ENCODE measurements around the gene TAX1BP1. TPM values are rescaled to one million over a fixed set of nuclear protein-coding genes. Genes with fewer than 3 reads are reported as not detected.

TAX1BP1 gene
- 97.4 and 101 TPM in 2 replicates for total RNA-seq (2014; rRNA removed; shearing (Covaris generic))

DNA sequence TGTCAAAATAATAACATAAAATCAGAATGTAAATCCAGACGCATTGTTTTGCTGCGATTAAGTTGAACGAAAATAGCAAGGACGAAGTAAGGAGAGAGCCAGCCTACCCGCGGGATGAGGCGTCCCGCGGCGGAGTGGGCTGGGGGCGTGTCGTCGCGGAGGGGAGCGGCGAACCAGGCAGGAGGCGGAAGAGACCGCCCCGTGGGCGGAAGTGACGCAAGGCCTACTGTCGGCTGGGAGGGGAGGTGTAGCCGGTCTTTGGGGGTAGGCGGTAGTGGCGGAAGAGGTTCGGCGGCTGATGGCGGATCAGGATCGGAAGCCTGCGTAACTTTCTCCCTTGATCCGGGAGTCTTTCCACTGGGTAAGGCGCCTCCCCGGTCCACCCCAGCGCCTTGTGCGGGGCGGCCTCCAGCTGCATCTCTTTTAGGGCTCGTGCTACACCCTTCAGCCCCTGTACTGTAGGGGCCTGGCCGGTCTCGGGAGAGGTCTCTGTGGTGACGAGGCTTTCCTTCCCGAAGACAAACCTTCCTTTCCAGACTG is at the start of gene TAX1BP1:
TAX1BP1 (plus strand) TSS at position 254 of the 540 bp plus-strand sequence. CDS start 8,363 bp downstream, outside the sequence.
- Histone ChIP-seq H3K4me1 (replicated peaks) (peaks cover 10% of the 10 kb centered on the region), H3K36me3 (0 out of 2 replicates have a peak, but pooled peaks cover 4% of the 10 kb centered on the region), H3K9me3 (replicated peaks) (no peaks in the 10 kb centered on the region), H3K27ac (peak within 1 kb of the TSS; percentile 75), H3K27me3 (replicated peaks) (no peaks in the 10 kb centered on the region), H3K4me3 (peak within 1 kb of the TSS; percentile 67)
- DNase-seq (ENCODE audit: low read depth in 1 of 2, low spot score in 2 of 2), result peak; percentile 94 to 95

DNA sequence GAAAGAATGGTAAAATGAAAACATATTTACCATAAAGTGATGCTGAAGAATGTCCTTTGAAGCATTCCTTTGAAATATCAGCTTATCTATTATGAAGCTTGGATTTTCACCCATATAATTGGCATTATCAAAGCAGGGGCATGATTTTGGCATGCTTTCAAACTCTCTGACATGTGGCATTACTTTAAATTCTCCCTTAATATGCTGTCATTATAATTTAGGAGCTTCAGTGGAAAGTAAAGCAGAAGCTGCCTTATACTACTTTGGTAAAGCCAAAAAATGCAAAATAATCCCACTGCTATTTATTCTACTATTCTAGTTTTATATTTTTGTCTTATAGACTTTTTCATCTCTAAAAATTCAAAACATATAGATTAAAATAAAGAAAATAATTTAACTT is 49.3 kb upstream of the TAX1BP1 start:
- Histone ChIP-seq H3K4me1 (replicated peaks) (peaks cover 8% of the 10 kb centered on the region), H3K27me3 (replicated peaks) (no peaks in the 10 kb centered on the region), H3K4me3 (no peak overlapping the region), H3K9me3 (replicated peaks) (no peaks in the 10 kb centered on the region), H3K36me3 (no peaks in the 10 kb centered on the region), H3K27ac (no peak overlapping the region)
- DNase-seq (ENCODE audit: low read depth in 1 of 2, low spot score in 2 of 2), result no peak

DNA sequence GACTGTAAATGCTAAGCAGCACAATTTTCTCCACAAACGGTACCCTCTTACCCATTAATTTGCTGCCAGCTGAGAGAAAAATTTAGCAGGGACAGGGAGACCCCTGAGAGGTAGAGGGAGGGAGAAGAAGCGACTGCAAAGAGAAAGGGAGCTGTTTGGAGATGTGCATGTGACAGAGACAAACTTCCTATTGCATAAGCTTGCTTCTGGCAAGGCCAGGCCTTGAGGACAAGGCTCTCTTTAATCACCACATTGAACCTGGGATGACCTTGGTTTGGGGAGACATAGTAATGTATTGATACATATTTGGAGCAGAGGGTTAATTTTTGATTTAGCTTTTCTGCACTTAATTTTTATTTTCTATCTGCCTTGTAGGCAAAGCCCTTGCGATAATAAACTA is 46.2 kb upstream of the TAX1BP1 start:
- DNase-seq (ENCODE audit: low read depth in 1 of 2, low spot score in 2 of 2), result no peak
- no peak overlapping the region for H3K4me3 ChIP-seq
- no peak overlapping the region for H3K27ac ChIP-seq
- H3K36me3 ChIP-seq, result no peaks in the 10 kb centered on the region
- no peaks in the 10 kb centered on the region for H3K9me3 ChIP-seq (replicated peaks)
- no peaks in the 10 kb centered on the region for H3K27me3 ChIP-seq (replicated peaks)
- H3K4me1 ChIP-seq (replicated peaks), result peaks cover 15% of the 10 kb centered on the region

DNA sequence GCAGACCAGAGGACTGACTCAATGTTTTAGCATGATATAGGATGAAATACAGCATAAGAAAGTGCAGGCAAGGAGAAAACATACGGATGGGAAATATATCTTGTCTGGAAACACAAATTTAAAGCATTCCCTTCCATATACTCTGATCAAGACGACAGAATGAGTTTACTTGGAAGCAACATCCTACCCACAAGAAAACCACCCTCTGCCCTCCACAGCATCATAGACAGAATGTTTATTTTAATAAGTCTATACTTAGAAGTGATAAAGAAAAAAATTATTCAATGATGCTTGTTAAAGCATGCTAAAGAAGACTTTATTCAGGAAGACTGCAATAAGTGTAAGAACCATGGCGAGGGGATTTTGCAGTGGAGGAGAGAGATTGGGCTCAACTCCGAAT is 44.9 kb upstream of the TAX1BP1 start:
- Histone ChIP-seq H3K4me1 (replicated peaks) (peaks cover 15% of the 10 kb centered on the region), H3K27me3 (replicated peaks) (no peaks in the 10 kb centered on the region), H3K27ac (no peak overlapping the region), H3K9me3 (replicated peaks) (no peaks in the 10 kb centered on the region), H3K36me3 (no peaks in the 10 kb centered on the region), H3K4me3 (no peak overlapping the region)
- no peak for DNase-seq (ENCODE audit: low read depth in 1 of 2, low spot score in 2 of 2)

DNA sequence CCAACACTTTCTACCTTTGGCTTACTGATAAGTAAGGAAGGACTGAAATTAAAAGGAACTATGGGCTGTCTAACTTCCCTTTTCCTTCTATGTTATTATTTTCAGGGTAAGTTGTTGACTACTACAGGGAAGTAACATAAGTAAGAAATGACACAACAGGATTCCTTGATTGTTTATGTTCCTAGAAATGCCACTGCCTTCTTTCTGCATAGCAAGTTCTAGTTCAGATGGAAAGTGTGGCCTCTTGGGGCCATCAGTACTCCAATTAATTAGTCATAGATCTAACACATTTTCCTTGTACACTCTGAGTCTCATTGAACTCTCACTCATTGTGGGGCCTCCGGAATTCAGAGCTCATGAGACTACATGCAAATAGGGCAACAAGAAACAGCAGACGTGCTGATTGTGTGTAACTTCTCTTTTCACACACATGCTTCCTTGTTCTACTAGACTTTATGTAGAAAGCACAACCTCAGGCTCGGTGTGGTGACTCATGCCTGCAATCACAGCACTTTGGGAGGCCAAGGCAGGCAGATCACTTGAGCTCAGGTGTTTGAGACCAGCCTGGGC is 42.0 kb upstream of the TAX1BP1 start:
- H3K4me1 ChIP-seq (replicated peaks), result peaks cover 15% of the 10 kb centered on the region
- H3K27me3 ChIP-seq (replicated peaks), result no peaks in the 10 kb centered on the region
- H3K27ac ChIP-seq, result peak overlapping the region; percentile 43
- DNase-seq (ENCODE audit: low read depth in 1 of 2, low spot score in 2 of 2), result peak; percentile 47 to 51
- H3K9me3 ChIP-seq (replicated peaks), result no peaks in the 10 kb centered on the region
- no peaks in the 10 kb centered on the region for H3K36me3 ChIP-seq
- no peak overlapping the region for H3K4me3 ChIP-seq

DNA sequence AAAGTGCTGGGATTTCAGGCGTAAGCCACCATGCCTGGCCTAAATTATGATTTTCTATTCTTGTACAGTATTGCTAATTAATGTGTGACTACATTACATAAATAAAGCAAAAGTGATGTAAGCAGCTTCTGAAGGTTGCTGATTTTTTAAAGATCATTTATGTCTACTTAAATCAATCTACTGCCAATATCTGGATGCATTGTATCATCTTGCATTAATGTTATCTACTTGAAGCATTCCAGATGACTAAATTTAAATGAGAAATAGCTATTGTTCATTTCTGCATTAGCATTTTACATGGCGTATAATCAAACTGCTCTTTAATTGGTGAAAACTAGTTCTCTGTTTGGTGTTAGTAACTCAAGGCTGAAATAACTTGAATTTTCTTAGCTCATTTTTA is 40.2 kb upstream of the TAX1BP1 start:
- Histone ChIP-seq H3K4me1 (replicated peaks) (peaks cover 15% of the 10 kb centered on the region), H3K36me3 (no peaks in the 10 kb centered on the region), H3K4me3 (no peak overlapping the region), H3K27ac (no peak overlapping the region), H3K27me3 (replicated peaks) (no peaks in the 10 kb centered on the region), H3K9me3 (replicated peaks) (no peaks in the 10 kb centered on the region)
- no peak for DNase-seq (ENCODE audit: low read depth in 1 of 2, low spot score in 2 of 2)

DNA sequence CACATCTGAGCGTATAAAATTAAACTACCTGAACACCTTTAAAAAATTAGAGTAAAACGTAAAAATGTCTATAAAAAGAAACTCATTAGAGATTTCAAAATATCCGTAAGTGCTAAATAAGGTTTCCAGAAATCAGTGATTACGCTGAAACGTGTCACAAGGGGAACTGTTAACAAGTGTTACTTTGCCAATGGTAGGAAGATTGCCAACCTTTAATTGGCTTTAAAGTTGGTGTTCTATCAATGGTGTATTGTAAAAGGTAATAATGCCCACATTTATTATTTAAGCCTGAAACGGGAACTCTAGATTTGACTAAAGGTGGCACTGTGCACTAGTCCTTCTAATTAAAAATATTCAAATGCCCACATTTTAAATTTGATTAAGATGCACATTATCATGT is 39.5 kb upstream of the TAX1BP1 start:
- H3K36me3 ChIP-seq, result no peaks in the 10 kb centered on the region
- H3K4me1 ChIP-seq (replicated peaks), result peaks cover 9% of the 10 kb centered on the region
- no peaks in the 10 kb centered on the region for H3K9me3 ChIP-seq (replicated peaks)
- H3K27me3 ChIP-seq (replicated peaks), result no peaks in the 10 kb centered on the region
- no peak overlapping the region for H3K27ac ChIP-seq
- H3K4me3 ChIP-seq, result no peak overlapping the region
- no peak for DNase-seq (ENCODE audit: low read depth in 1 of 2, low spot score in 2 of 2)

DNA sequence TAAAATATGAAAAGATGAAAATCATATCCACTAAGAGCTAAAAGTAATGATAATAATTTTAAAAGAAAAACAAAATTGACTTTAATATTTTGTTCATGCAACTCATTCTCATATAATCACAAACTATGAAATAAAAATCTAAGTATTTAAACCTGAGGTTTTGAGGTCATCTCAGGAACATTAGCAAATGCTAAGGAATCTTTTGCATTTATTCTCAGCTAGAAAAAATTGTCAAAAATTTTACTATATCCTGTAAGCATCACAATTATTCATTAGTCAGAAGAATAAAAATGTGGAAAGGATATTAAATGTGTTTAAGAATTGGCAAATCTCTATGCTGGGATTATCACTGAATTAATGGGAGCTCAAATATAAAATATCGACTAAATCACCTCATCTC is 36.8 kb upstream of the TAX1BP1 start:
- H3K9me3 ChIP-seq (replicated peaks), result no peaks in the 10 kb centered on the region
- no peaks in the 10 kb centered on the region for H3K27me3 ChIP-seq (replicated peaks)
- H3K4me3 ChIP-seq, result no peak overlapping the region
- no peak overlapping the region for H3K27ac ChIP-seq
- no peaks in the 10 kb centered on the region; the same call in 1 of the 2 replicates for H3K4me1 ChIP-seq (replicated peaks)
- DNase-seq (ENCODE audit: low read depth in 1 of 2, low spot score in 2 of 2), result no peak
- no peaks in the 10 kb centered on the region for H3K36me3 ChIP-seq

DNA sequence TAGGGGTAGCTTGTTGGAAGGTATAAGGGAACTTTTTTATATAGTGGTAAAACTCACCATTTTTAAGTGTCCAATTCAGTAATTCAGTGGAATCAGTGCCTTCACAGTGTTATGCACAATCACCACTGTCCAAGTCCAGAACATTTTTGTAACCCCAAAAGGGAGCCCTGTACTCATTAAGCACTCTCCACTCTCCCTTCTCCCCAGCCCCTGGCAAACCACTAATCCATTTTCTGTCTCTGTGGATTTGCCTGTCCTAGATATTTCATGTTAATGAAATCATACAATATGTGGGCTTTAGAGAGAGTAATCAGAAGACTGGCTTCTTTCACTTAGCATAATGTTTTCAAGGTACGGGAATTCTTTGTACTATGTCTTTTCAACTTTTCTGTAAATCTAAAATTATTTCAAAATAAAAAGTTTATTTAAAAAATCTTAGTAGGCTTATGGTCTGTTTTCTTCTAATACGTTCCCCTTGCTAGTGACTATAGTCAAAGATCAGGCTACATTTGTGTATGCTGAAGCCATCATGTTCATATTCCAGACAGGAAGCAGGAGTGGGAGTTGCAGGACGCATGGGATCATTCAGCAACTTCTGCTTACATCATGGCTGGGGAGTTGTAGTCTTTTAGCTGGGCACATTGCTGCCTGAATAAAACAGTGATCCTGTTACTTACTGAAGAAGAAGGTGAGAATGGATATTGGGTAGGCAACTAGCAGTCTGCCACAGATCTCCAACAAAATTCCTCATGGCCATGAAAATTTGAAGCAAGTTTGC is 35.4 kb upstream of the TAX1BP1 start:
- Histone ChIP-seq H3K27ac (no peak overlapping the region), H3K9me3 (replicated peaks) (no peaks in the 10 kb centered on the region), H3K4me3 (no peak overlapping the region), H3K4me1 (replicated peaks) (no peaks in the 10 kb centered on the region), H3K36me3 (no peaks in the 10 kb centered on the region), H3K27me3 (replicated peaks) (no peaks in the 10 kb centered on the region)
- no peak for DNase-seq (ENCODE audit: low read depth in 1 of 2, low spot score in 2 of 2)

DNA sequence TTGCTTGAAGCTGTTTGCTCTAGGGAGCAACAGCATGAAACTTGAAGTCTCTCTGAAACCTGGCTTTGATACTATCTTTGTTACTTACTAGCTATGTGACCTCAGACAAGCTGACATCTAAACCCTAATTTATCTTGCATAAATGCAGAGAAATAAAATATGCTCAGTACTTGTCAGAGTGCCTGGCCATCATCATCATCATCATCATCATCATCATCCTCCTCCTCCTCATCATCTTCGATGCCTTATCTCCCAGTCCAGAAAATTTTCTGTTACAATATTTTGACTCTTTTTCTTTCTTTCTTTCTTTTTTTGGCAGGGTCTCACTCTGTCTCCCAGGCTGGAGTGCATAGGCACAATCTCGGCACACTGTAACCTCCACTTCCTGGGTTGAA is 34.8 kb upstream of the TAX1BP1 start:
- no peak overlapping the region for H3K4me3 ChIP-seq
- H3K4me1 ChIP-seq (replicated peaks), result no peaks in the 10 kb centered on the region
- H3K9me3 ChIP-seq (replicated peaks), result no peaks in the 10 kb centered on the region
- no peaks in the 10 kb centered on the region for H3K36me3 ChIP-seq
- no peaks in the 10 kb centered on the region for H3K27me3 ChIP-seq (replicated peaks)
- no peak overlapping the region for H3K27ac ChIP-seq
- DNase-seq (ENCODE audit: low read depth in 1 of 2, low spot score in 2 of 2), result no peak

DNA sequence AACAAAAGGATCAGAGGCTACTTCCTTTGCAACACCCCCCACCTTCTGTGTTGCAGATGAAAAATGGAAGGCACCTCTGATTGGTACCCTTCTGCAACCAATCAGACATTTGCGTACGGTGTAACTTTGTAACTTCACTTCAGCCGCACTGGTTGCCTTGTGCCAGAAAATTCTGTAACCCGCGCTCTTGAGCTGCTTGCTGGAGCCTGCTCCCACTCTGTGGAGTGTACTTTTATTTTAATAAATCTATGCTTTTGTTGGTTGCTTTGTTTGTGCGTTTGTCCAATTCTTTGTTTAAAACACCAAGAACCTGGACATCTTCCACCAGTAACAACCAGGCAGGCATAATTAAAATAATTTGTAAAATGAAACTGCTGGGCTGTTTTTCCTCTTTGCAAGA is 31.5 kb upstream of the TAX1BP1 start:
- H3K27me3 ChIP-seq (replicated peaks), result no peaks in the 10 kb centered on the region
- DNase-seq (ENCODE audit: low read depth in 1 of 2, low spot score in 2 of 2), result no peak
- no peaks in the 10 kb centered on the region for H3K9me3 ChIP-seq (replicated peaks)
- no peaks in the 10 kb centered on the region for H3K4me1 ChIP-seq (replicated peaks)
- no peaks in the 10 kb centered on the region for H3K36me3 ChIP-seq
- H3K4me3 ChIP-seq, result no peak overlapping the region
- H3K27ac ChIP-seq, result no peak overlapping the region

DNA sequence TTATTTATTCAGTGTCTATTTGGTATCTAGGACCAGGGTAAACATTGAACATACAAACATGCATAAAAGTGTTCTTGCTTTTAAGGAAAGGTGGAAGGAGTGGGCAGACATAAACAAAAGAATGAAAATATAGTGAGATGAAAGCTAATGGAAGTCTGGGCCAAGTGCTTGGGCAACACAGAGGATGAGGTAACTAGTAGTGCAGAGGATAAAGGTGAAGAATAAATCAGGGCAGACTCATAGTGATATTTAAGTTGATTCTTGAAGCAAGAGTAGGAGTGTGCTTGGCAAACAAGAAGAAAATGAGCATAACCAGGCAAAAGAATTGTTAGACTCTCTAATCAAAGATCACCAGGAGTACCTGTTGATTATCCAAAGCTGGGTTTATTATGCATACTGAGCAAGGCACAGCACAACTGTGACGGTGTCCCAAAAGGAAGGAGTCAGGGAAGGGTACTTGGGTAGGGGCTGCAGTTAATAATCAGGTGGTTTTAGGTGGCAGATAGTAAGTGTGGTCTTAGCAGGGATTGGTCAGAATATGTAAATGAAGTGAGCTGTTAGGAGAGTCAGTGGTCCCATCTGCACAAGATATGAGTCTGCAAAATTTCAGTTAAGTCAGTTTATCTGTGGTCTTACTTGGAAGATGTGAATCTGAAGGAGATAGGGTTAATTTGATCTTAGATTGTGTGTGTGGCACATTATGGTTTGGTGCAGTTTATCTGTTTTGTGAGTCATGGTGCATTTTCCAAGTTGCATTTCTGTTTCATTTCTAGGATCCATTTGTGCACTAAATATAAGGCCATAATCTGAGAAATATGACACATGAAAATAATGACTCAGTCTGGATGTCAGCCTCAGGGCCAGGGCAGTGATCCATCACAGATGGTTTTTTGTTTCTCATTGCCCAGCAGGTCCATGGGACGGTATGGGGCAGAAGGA is 30.6 kb upstream of the TAX1BP1 start:
- Histone ChIP-seq H3K9me3 (replicated peaks) (no peaks in the 10 kb centered on the region), H3K4me1 (replicated peaks) (peaks cover under 1% of the 10 kb centered on the region; the same call in 1 of the 2 replicates), H3K4me3 (no peak overlapping the region), H3K27ac (no peak overlapping the region), H3K27me3 (replicated peaks) (no peaks in the 10 kb centered on the region), H3K36me3 (no peaks in the 10 kb centered on the region)
- no peak for DNase-seq (ENCODE audit: low read depth in 1 of 2, low spot score in 2 of 2)

DNA sequence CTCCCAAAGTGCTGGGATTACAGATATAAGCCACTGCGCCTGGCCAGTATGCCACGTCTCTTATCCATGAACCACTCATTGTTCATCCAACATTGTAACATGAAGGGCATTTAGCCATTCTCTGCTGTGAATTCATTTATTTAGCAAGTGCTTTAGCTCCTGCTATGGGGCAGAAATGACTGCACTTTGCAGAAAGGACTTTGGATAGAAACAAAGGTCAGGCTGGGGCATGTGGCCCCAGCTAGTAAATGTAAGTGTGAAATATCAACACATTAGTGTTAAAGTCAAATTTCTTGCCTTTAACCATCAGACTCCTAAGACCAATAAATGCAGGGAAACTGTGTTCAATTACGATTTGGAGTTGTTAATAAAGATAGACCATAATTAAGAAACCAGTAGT is 27.7 kb upstream of the TAX1BP1 start:
- DNase-seq (ENCODE audit: low read depth in 1 of 2, low spot score in 2 of 2), result no peak

More for the DNA sequence above, 27.7 kb upstream of the TAX1BP1 start:
- Histone ChIP-seq H3K4me1 (replicated peaks) (peaks cover 10% of the 10 kb centered on the region), H3K27me3 (replicated peaks) (no peaks in the 10 kb centered on the region), H3K36me3 (no peaks in the 10 kb centered on the region), H3K4me3 (no peak overlapping the region), H3K27ac (no peak overlapping the region), H3K9me3 (replicated peaks) (no peaks in the 10 kb centered on the region)
